GM11168 (cell line): ENCODE data around the gene ZMIZ1.

Source experiments
- in situ Hi-C: fragments of 300-500 bp; cut with MboI; formaldehyde crosslinking; loops from one replicate; pipeline ENCODE4 v1.12.0; 2022; ENCODE audit warnings: low sequenced_read_pairs; ENCODE audit not compliant: unreplicated experiment

ZMIZ1 gene

DNA sequence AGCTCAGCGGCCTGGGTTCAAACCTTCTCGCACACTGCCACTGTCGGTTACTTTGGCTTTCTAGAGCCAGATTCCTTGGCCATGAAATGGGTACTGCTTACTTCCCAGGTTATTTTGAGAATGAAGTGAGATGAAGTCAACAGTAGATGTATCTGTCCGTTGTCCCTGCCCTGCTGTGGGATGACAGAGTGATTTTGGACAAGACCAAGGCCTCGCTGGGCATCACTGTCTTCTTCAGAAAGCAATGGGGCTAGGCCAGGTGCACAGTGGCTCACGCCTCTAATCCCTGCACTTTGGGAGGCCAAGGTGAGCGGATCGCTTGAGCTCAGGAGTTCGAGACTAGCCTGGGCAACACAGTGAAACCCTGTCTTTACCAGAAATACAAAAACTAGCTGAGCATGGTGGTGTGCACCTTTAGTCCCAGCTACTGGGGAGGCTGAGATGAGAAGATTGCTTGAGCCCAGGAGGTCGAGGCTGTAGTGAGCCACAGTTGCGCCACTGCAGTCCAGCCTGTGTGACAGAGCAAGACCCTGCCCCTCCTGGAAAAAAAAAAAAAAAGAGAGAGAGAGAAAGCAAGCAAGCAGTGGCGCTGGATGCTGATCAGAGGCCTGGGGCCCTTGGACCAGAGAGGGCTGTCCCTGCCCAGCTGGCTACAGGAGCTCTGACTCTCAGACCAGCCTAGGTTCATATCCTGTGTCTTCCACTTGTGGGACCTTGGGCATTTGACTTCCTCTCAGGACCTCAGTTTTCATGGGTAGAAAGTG is 25.8 kb downstream of the ZMIZ1 start:
- in situ Hi-C loops: no loop called here

DNA sequence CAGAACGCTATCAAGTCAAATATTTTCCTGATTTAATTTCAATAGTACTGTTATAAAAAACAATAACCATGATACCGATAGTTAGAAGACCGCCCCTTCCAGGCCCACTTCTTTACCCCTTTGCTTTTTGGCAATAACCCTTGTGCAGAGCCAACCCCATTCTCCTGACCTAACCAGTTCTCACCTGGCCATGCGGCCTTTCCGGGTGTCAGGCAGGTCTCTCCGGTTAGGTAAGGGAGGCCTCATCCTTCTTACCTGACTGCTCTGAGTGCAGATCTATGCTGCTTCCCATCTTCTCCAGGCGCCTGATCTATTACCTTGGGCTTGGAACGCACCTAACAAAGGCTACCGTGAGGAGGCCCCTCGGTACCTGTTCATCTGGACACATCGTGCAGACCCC is 26.6 kb downstream of the ZMIZ1 start:
- in situ Hi-C loops: no loop called here

DNA sequence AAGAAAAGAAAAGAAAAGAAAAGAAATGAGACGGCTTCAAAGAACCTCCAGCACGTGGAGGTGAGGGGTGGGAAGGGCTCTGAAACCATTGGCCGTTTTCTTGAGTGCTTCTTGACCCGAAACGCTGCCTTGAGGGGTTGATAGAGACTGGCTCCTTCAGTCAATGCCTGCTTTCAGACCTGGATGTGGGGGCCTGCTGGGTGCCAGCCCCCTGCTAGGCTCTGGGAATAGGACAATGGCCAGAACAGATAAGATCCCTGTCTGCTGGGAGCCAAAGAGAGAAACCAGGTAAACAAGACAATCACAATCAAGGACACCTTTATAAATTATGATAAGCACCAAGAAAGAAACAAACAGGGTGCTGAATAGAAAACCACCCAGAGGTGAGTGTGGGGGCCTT is 27.7 kb downstream of the ZMIZ1 start:
- in situ Hi-C loops: no loop called here

DNA sequence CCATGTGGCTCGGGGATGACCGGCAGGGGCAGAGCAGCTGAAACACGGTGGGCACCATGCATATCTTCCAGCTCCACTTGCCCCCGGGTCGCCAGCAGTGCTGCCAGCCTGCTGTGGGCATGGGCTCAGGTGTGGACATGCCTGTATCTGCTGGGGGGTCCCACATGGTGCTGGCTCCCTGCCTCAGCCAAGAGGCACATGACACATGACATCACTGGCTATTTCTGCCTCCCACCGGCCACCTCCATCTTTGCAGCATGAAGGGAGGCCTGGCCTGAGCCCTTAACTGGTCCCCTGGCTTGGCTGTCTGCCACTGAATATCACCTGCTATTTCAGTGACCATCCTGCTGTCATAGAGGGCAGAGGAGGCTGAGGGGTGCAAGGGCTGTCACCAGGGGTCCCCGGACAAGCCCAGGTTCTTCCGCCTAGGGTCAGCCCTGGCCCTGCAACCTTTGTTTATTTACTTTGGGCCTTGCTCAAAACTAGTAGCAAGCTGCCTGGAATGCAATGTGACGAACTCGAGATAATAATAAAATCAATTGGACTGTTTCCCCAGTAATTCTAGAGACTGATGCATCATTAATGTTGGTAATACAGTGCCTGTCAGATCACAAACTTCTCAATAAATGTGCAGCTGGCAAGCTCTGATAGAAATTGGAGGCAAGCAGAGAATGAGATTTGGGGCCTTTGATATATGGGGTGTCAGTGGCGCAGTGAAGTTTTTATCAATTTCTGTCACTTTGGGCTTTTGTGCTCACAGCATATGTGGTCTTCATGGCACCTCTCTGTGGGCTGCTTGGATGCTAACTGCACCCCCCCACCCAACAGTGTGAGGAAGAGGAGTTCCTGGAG is 28.5 kb downstream of the ZMIZ1 start:
- in situ Hi-C loops: no loop called here

DNA sequence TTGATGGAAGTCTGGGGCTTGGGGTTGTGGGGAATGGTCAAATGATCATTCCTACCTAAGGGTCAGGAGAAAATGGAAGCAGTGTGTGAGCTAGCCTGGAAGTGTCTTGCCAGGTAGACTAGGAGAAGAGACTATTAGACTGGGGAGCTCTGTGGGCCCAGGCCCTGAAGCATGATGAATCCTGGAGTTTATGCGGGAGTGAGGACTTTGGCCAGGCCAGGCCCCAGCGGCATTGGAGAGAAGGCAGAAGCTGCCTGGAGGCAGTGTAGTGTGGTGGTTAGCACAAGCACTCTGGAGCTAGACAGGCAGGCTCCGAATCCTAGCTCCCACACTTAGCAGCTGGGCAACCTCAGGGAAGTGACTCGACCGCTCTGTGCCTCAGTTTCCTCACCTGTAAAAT is 29.3 kb downstream of the ZMIZ1 start:
- in situ Hi-C loops: no loop called here

- in situ Hi-C loops: no loop called here
Observed at GRCh38 chr10:79098596-79099015, 29.8 kb downstream of the ZMIZ1 start.

DNA sequence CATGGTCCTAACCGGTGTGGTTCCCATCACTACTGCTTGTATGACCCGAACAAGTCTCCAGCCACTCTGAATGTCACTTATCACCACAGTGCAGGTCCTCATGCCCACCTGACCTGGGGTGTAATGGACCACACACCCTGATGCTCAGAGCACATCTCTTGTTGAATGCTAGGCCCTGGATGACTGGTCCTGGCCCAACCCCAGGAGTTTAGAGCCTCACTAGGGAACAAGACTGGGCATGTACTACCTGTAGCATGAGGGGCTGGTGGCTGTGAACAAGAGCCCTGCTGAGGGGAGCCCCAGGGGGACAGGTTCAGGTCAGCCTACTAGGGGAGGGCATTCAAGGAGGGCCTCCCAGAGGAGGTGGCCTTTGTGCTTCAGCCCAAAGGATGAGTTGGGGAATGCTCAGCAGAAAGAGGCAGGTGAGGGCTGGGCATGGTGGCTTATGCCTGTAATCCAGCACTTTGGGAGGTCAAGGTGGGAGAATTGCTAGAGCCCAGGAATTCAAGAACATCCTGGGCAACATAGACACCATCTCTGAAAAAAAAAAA is 31.2 kb downstream of the ZMIZ1 start:
- in situ Hi-C loops: no loop called here

- in situ Hi-C loops: no loop called here
Observed at GRCh38 chr10:79100771-79101170, 32.0 kb downstream of the ZMIZ1 start.

GRCh38 chr10:79101560-79102497 is 33.1 kb downstream of the ZMIZ1 start:
- in situ Hi-C loops: no loop called here

- in situ Hi-C loops: no loop called here
Observed at GRCh38 chr10:79102498-79102874, 33.7 kb downstream of the ZMIZ1 start.

- in situ Hi-C loops: no loop called here
Observed at GRCh38 chr10:79103129-79103528, 34.4 kb downstream of the ZMIZ1 start.

- in situ Hi-C loops: no loop called here
Observed at GRCh38 chr10:79103585-79103984, 34.8 kb downstream of the ZMIZ1 start.

GRCh38 chr10:79105150-79105739 is 36.5 kb downstream of the ZMIZ1 start:
- in situ Hi-C loops: no loop called here

DNA sequence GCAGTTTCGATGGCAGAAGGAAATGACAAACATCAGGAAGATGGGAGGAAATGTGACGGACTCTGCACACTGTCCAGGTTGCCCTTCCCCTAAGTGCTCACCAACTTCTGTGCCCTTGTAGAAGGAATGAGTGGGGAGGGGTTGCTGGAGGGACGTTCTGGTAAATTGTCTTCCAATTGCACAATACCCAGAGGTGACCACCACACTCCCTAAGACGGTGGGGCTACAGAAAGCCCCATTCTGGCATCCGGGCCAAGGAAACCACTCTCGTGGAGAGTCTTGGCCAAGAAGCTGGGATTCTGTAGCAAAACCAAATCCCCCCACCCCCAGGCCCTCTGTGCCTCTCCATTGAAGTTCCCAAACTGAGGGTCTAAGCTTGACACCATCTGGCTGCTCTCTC is 37.1 kb downstream of the ZMIZ1 start:
- in situ Hi-C loops: no loop called here

GRCh38 chr10:79106256-79107050 is 37.7 kb downstream of the ZMIZ1 start:
- in situ Hi-C loops: no loop called here

- in situ Hi-C loops: no loop called here
Observed at GRCh38 chr10:79107736-79108264, 39.0 kb downstream of the ZMIZ1 start.

- in situ Hi-C loops: no loop called here
Observed at GRCh38 chr10:79108728-79109127, 40.0 kb downstream of the ZMIZ1 start.

DNA sequence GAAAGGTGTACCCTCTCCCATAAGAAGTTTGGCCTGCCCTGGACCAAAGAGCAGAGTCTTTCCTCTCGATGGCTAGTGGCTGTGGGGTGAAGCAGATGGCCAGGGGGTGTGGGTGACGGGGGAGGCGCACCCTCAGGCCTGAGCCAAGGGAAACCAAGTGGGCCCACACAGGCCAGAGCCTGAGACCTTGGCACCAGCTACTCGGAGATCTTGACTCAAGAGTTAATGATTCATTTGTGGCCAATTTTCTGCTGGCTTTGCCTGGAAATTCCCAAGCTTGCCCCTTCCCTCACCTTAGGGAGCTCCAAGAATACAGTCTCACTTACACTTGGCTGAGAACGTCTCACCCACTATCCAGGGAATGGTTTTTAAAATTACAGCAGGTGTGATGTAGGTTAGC is 42.7 kb downstream of the ZMIZ1 start:
- in situ Hi-C loops: no loop called here
